AG10803 (cell line): ENCODE results near the gene COPE.

Experiments
- DNase-seq: peaks from one replicate; pipeline ENCODE4 v3.0.0; 2010; ENCODE audit warnings: low read depth
- H3K4me3 ChIP-seq: 2 replicates; pipeline ENCODE4 v1.5.1; 2011; ENCODE audit warnings: mild to moderate bottlenecking, low read length, control low read depth
- TF ChIP-seq, protein P1 (sequence below): conservative IDR thresholded peaks from 2 replicates; pipeline ENCODE4 v1.5.1; 2011; ENCODE audit warnings: mild to moderate bottlenecking, low read length, control low read depth, inconsistent platforms

COPE gene

GRCh38 chr19:18946918-18947317 lies 27.7 kb upstream of the COPE start:
- H3K4me3 ChIP-seq: no peak overlapping the region

GRCh38 chr19:18946335-18946734 lies 27.1 kb upstream of the COPE start:
- TF ChIP-seq, protein P1, sequence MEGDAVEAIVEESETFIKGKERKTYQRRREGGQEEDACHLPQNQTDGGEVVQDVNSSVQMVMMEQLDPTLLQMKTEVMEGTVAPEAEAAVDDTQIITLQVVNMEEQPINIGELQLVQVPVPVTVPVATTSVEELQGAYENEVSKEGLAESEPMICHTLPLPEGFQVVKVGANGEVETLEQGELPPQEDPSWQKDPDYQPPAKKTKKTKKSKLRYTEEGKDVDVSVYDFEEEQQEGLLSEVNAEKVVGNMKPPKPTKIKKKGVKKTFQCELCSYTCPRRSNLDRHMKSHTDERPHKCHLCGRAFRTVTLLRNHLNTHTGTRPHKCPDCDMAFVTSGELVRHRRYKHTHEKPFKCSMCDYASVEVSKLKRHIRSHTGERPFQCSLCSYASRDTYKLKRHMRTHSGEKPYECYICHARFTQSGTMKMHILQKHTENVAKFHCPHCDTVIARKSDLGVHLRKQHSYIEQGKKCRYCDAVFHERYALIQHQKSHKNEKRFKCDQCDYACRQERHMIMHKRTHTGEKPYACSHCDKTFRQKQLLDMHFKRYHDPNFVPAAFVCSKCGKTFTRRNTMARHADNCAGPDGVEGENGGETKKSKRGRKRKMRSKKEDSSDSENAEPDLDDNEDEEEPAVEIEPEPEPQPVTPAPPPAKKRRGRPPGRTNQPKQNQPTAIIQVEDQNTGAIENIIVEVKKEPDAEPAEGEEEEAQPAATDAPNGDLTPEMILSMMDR: no peak
- H3K4me3 ChIP-seq: no peak overlapping the region
- no peak for DNase-seq

More at GRCh38 chr19:18946918-18947317, 27.7 kb upstream of the COPE start:
- TF ChIP-seq, protein P1: no peak
- DNase-seq: no peak

DNA sequence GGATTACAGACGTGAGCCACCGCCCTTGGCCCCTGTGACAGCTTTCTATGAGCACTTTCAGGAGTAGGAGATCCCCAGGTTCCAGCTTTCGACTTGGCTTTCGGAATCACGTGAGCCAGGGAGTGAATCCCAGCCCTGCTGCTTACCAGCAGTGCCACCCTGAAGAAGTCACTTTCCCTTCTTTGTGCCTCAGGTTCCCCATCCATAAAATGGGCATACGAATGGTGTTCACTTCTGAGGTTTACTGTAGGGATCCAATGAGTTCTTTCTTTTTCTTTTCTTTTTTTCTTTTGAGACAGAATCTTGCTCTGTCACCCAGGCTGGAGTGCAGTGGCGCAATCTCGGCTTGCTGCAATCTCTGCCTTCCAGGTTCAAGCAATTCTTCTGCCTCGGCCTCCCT lies 26.1 kb upstream of the COPE start:
- TF ChIP-seq, protein P1: no peak
- no peak overlapping the region for H3K4me3 ChIP-seq
- no peak for DNase-seq

DNA sequence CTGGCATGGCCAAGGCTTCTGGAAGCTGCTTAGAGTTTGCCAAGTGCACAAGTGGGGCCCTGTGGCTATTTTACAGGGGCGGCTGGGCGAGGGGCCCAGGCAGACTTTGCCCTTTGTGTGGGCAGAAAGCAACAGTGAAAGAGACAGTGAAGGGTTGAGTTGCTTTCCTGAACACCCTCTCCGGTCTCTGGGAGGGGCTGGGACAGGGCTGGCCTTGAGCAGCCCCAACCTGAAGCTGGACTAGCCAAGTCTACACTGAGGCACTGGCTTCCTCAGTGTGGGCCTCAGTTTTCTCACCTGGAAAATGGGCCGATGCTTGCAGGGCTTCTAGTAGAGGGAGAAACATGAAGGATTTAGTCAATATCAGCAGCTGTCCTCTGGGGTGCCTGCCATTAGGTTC lies 24.3 kb upstream of the COPE start:
- H3K4me3 ChIP-seq: no peak overlapping the region
- TF ChIP-seq, protein P1: no peak
- no peak for DNase-seq

DNA sequence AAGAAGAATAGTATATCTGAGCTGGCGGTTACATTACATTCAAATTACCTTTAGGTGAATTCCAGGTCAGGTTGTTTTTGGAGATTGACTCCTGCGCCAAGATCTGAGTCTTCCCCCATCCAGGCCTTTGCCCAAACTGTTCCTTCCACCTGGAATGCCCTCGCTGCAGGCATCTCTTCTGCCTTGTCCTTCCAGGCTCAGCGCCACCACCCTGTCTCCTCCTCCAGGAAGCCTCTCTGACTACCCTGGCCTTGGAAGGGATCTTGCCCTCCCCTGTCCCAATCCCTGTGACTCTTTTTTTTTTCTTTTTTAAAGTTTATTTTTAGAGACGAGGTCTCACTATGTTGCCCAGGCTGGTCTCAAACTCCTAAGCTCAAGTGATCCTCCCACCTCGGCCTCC lies 23.5 kb upstream of the COPE start:
- TF ChIP-seq, protein P1: no peak
- DNase-seq: no peak
- no peak overlapping the region for H3K4me3 ChIP-seq

DNA sequence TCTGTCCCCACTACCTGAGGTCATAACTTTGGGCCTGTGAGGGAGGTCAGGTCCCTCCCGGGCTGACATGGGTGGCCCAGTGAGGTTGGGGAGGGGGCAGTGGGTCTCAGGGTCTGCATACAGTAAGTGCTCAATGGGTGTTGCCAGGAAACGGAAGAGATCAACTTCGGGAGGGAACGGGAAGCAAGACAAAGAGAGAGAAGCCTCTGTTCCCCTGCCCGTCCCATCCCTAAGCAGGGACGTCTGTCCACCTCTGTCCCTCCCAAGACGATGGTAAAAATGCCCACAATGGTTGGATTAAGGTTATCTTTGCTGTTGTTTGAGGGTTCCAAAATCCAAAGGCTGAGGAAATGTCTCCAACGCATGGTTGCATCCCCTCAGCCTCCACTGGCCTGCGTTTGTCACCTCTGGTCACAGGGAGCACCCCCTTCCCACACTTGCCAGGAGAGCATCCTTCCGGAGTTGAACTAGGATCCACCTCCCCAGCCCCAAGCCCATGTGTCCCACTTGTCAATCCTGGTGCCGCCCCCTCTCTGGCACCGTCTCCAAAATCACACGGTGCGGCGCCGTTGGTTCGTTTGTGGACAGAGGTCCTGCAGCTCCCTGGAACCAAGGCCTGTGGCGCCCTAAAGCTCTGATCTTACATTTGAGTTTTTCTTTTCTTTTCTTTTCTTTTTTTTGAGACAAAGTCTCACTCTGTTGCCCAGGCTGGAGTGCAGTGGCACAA lies 22.6 kb upstream of the COPE start:
- peak overlapping the region; percentile 57 for H3K4me3 ChIP-seq
- DNase-seq: no peak
- TF ChIP-seq, protein P1: no peak
